Trophoblast cell (in vitro differentiated cells and primary cell): Measurements from ENCODE around the gene LTC4S. TPM values are rescaled to one million over a fixed set of nuclear protein-coding genes. Genes with fewer than 3 reads are reported as not detected.
"Not testable (repeated sequence)": the region's sequence is repeated elsewhere in the genome, so short reads cannot be mapped to it uniquely, and the experiment has no call there.

Experiments
- DNase-seq, 2 donors: peaks; one replicate each; pipeline ENCODE4 v3.0.0-alpha.2; 2016
- H2AFZ ChIP-seq: 2 replicates; pipeline ENCODE4 v1.6.1; 2013; ENCODE audit warnings: low read length, moderate library complexity, mild to moderate bottlenecking; ENCODE audit not compliant: insufficient read depth, poor library complexity
- H2AK5ac ChIP-seq: 2 replicates; pipeline ENCODE4 v1.6.1; 2013; ENCODE audit warnings: mild to moderate bottlenecking, low read length
- H2BK120ac ChIP-seq: 2 replicates; pipeline ENCODE4 v1.6.1; 2013; ENCODE audit warnings: low read length, mild to moderate bottlenecking, moderate library complexity; ENCODE audit not compliant: insufficient read depth, poor library complexity
- H2BK12ac ChIP-seq: 2 replicates; pipeline ENCODE4 v1.6.1; 2013; ENCODE audit warnings: mild to moderate bottlenecking, low read length, moderate library complexity
- H2BK5ac ChIP-seq: 2 replicates; pipeline ENCODE4 v1.6.1; 2013; ENCODE audit warnings: low read length, low read depth, moderate library complexity, mild to moderate bottlenecking; ENCODE audit not compliant: poor library complexity
- H3K14ac ChIP-seq: 2 replicates; pipeline ENCODE4 v1.6.1; 2013; ENCODE audit warnings: mild to moderate bottlenecking, low read length
- H3K18ac ChIP-seq: 2 replicates; pipeline ENCODE4 v1.6.1; 2013; ENCODE audit warnings: mild to moderate bottlenecking, low read length
- H3K23ac ChIP-seq: 2 replicates; pipeline ENCODE4 v1.6.1; 2013; ENCODE audit warnings: low read length
- H3K27ac ChIP-seq: 2 replicates; pipeline ENCODE4 v1.5.1; 2013; ENCODE audit warnings: low read depth, mild to moderate bottlenecking, inconsistent platforms, low read length, moderate library complexity
- H3K27me3 ChIP-seq: 2 replicates; pipeline ENCODE4 v1.6.1; 2013; ENCODE audit warnings: inconsistent platforms, mild to moderate bottlenecking, low read length, moderate library complexity; ENCODE audit not compliant: insufficient read depth
- H3K36me3 ChIP-seq, 2 experiments: 1 replicate in 1 of 2; 2 replicates in 1 of 2; pipeline ENCODE4 v1.6.1; 2013; ENCODE audit warnings: low read length in 2 of 2, mild to moderate bottlenecking in 2 of 2, moderate library complexity in 1 of 2; ENCODE audit not compliant: insufficient read depth in 2 of 2, control insufficient read depth in 1 of 2
- H3K4ac ChIP-seq: 2 replicates; pipeline ENCODE4 v1.6.1; 2013; ENCODE audit warnings: low read depth, mild to moderate bottlenecking, low read length, moderate library complexity
- H3K4me1 ChIP-seq, 2 experiments: 1 replicate in 1 of 2; 2 replicates in 1 of 2; pipeline ENCODE4 v1.6.1; 2013; ENCODE audit warnings: low read length in 2 of 2, mild to moderate bottlenecking in 2 of 2, moderate library complexity in 1 of 2; ENCODE audit not compliant: insufficient read depth in 2 of 2, control insufficient read depth in 1 of 2
- H3K4me2 ChIP-seq: 2 replicates; pipeline ENCODE4 v1.6.1; 2013; ENCODE audit warnings: inconsistent platforms, mild to moderate bottlenecking, low read length, moderate library complexity
- H3K4me3 ChIP-seq: 2 replicates; pipeline ENCODE4 v1.5.1; 2013; ENCODE audit warnings: mild to moderate bottlenecking, low read depth, low read length, inconsistent platforms
- H3K79me1 ChIP-seq: one replicate; pipeline ENCODE4 v1.6.1; 2013; ENCODE audit warnings: low read length
- H3K79me2 ChIP-seq: 2 replicates; pipeline ENCODE4 v1.6.1; 2013; ENCODE audit warnings: low read length, mild to moderate bottlenecking; ENCODE audit not compliant: control insufficient read depth, insufficient read depth, poor library complexity
- H3K9ac ChIP-seq: 2 replicates; pipeline ENCODE4 v1.6.1; 2013; ENCODE audit warnings: mild to moderate bottlenecking, low read length
- H3K9me3 ChIP-seq: 2 replicates; pipeline ENCODE4 v1.6.1; 2013; ENCODE audit warnings: low read depth, mild to moderate bottlenecking, control low read depth, inconsistent platforms, low read length; ENCODE audit not compliant: insufficient read depth
- H4K12ac ChIP-seq: 2 replicates; pipeline ENCODE4 v1.6.1; 2013; ENCODE audit warnings: low read depth, mild to moderate bottlenecking, low read length, moderate library complexity
- H4K8ac ChIP-seq: 2 replicates; pipeline ENCODE4 v1.6.1; 2013; ENCODE audit warnings: low read depth, mild to moderate bottlenecking, low read length, moderate library complexity
- H4K91ac ChIP-seq: one replicate; pipeline ENCODE4 v1.6.1; 2013; ENCODE audit warnings: low read depth, mild to moderate bottlenecking, low read length, moderate library complexity
- WGBS: extraction: QIAGEN DNeasy Blood & Tissue Kit; methylation state at CpG from one replicate; pipeline ENCODE4 v1.1.7; 2013; ENCODE audit warnings: missing lambda C conversion rate; ENCODE audit not compliant: insufficient read length, insufficient coverage; ENCODE audit errors: extremely low coverage; 5-methylcytosine and 5-hydroxymethylcytosine counted together
- polyA plus RNA-seq: library from polyadenylated mRNA; stranded (reverse); fragments of 200-250 nt; gene quantifications from 2 replicates; pipeline ENCODE4 v1.2.3, GENCODE V29; 2013

Gene LTC4S
- 2.2 and 2.5 TPM in 2 replicates for polyA plus RNA-seq

- no peak within 1 kb of the TSS for H3K9ac ChIP-seq
- H4K8ac ChIP-seq: no peak within 1 kb of the TSS
- no peak within 1 kb of the TSS for H3K4me2 ChIP-seq
- no peak within 1 kb of the TSS for H2AK5ac ChIP-seq
- H3K4ac ChIP-seq: no peak within 1 kb of the TSS
- no peak for DNase-seq
- peaks cover 7% of the 10 kb centered on the region for H3K79me1 ChIP-seq
- peaks cover 4% of the 10 kb centered on the region for H3K79me2 ChIP-seq
- peak within 1 kb of the TSS; percentile 21 for H3K4me3 ChIP-seq
- H3K23ac ChIP-seq: no peak within 1 kb of the TSS
- no peak within 1 kb of the TSS for H4K12ac ChIP-seq
- no peak within 1 kb of the TSS for H3K18ac ChIP-seq
- H4K91ac ChIP-seq: no peak within 1 kb of the TSS
- H2BK5ac ChIP-seq: no peak within 1 kb of the TSS
- H3K9me3 ChIP-seq: no peaks in the 10 kb centered on the region
- no CpG with 5 or more reads among the region's 19 CpGs for WGBS
- no peaks in the 10 kb centered on the region for H3K27me3 ChIP-seq
- H3K4me1 ChIP-seq: peaks cover 8 to 15% of the 10 kb centered on the region in 2 experiments
- H2BK12ac ChIP-seq: no peak within 1 kb of the TSS
- H3K27ac ChIP-seq: no peak within 1 kb of the TSS
- peaks cover 17 to 20% of the 10 kb centered on the region in 2 experiments for H3K36me3 ChIP-seq
- H3K14ac ChIP-seq: no peak within 1 kb of the TSS
- H2BK120ac ChIP-seq: no peak within 1 kb of the TSS
- H2AFZ ChIP-seq: no peak within 1 kb of the TSS
Observed at GRCh38 chr5:179793468-179794139, at the start of gene LTC4S. LTC4S (plus strand) TSS chr5:179793986; CDS start chr5:179794081, 95 bp downstream.

GRCh38 chr5:179744106-179744505 is 49.7 kb upstream of the LTC4S start:
- H2BK120ac ChIP-seq, H3K9me3 ChIP-seq, H4K8ac ChIP-seq, H3K4me2 ChIP-seq, H2AFZ ChIP-seq, H3K9ac ChIP-seq, H3K4me1 ChIP-seq, H3K79me1 ChIP-seq, H3K4me3 ChIP-seq, H2AK5ac ChIP-seq, H2BK5ac ChIP-seq, H3K18ac ChIP-seq, H3K23ac ChIP-seq, H2BK12ac ChIP-seq, H3K14ac ChIP-seq, H3K36me3 ChIP-seq, H3K79me2 ChIP-seq, DNase-seq, H3K27me3 ChIP-seq, H3K27ac ChIP-seq, H4K12ac ChIP-seq, H4K91ac ChIP-seq: not testable (repeated sequence)
- peak overlapping the region; percentile 69 for H3K4ac ChIP-seq
- no CpG with 5 or more reads among the region's 7 CpGs for WGBS

GRCh38 chr5:179746872-179747271 is 46.9 kb upstream of the LTC4S start:
- peaks cover 2% of the 10 kb centered on the region for H3K79me2 ChIP-seq
- no peak overlapping the region for H3K4me3 ChIP-seq
- no peak overlapping the region for H3K18ac ChIP-seq
- no peaks in the 10 kb centered on the region for H3K79me1 ChIP-seq
- no peaks in the 10 kb centered on the region for H3K9me3 ChIP-seq
- no peak overlapping the region for H2BK120ac ChIP-seq
- whole genome bisulfite sequencing: no CpG with 5 or more reads among the region's 2 CpGs
- no peak overlapping the region for H4K8ac ChIP-seq
- no peak overlapping the region for H4K12ac ChIP-seq
- no peak overlapping the region for H3K9ac ChIP-seq
- H2BK12ac ChIP-seq: no peak overlapping the region
- H3K36me3 ChIP-seq: peaks cover 7% of the 10 kb centered on the region in 2 experiments
- no peak overlapping the region for H3K27ac ChIP-seq
- no peak overlapping the region for H3K4me2 ChIP-seq
- H3K23ac ChIP-seq: no peak overlapping the region
- no peak overlapping the region for H2AFZ ChIP-seq
- H2AK5ac ChIP-seq: no peak overlapping the region
- no peak for DNase-seq
- H3K4me1 ChIP-seq: no peaks in the 10 kb centered on the region
- no peaks in the 10 kb centered on the region for H3K27me3 ChIP-seq
- H3K14ac ChIP-seq: no peak overlapping the region
- H4K91ac ChIP-seq: no peak overlapping the region
- H3K4ac ChIP-seq: no peak overlapping the region
- no peak overlapping the region for H2BK5ac ChIP-seq

GRCh38 chr5:179747811-179748210 is 46.0 kb upstream of the LTC4S start:
- Histone ChIP-seq H3K79me1 (no peaks in the 10 kb centered on the region), H2AK5ac (no peak overlapping the region), H2AFZ (no peak overlapping the region), H3K4me1 (no peaks in the 10 kb centered on the region), H3K27ac (no peak overlapping the region), H3K4ac (no peak overlapping the region), H3K23ac (no peak overlapping the region), H3K9me3 (no peaks in the 10 kb centered on the region), H4K91ac (no peak overlapping the region), H2BK5ac (no peak overlapping the region), H3K18ac (no peak overlapping the region), H3K9ac (no peak overlapping the region), H3K79me2 (peaks cover 2% of the 10 kb centered on the region), H2BK12ac (no peak overlapping the region), H3K4me3 (no peak overlapping the region), H3K14ac (no peak overlapping the region), H3K36me3 (peaks cover 7% of the 10 kb centered on the region in 2 experiments), H4K8ac (no peak overlapping the region), H2BK120ac (no peak overlapping the region), H4K12ac (no peak overlapping the region), H3K27me3 (no peaks in the 10 kb centered on the region), H3K4me2 (no peak overlapping the region)
- no peak for DNase-seq
- WGBS: no CpG with 5 or more reads among the region's 3 CpGs
